ENCODE results near the gene PDGFB.
"Not testable (repeated sequence)": the region's sequence is repeated elsewhere in the genome, so short reads cannot be mapped to it uniquely, and the experiment has no call there.

Gene PDGFB

DNA sequence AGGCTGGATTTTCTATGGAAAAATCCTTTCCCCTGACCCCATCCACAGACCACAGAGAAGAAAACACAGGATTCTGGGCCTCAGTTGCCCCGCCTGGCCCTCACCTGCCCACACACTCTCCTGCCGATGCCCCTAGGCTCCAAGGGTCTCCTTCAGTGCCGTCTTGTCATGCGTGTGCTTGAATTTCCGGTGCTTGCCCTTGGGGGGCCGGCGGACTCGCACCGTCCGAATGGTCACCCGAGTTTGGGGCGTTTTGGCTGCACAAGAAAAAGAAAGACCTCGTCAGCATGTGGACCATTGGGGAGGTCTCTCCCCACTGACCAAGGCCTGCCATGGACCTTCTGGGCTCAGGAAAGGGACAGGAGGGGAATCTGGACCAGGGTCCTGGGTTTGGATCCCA, 19.2 kb downstream of the PDGFB start:
- no peak for DNase-seq

GRCh38 chr22:39224550-39224949, 20.2 kb downstream of the PDGFB start:
- no peak for DNase-seq

DNA sequence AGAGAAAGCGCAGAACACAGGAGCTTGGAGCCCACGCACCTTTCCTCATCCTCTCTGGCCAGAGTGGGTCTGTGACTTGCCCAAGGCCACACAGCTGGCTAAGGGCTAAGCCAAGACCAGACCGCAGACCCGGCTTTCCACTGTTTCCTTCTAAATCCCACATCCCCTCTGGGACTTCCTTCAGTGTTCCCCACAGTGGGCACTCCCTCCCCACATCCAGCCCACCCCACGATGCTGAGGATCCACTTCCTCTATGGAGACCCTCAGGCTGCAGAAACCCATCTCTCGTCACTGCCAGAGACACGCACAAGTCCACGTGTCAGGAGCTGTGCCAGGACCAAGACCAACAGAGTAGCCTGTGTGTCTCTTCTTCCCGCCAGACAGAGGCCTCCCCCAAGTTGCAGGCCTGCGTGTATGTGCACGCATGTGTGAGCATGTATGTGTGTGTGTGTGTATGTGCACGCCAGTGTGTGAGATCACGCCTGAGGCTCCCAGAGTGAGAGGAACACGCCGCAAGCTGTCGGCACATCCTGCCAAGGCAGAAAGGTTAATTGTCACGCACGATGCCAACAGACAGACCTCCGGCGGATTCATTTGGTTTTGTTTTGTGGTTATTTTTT, 21.6 kb downstream of the PDGFB start:
- no peak for DNase-seq

DNA sequence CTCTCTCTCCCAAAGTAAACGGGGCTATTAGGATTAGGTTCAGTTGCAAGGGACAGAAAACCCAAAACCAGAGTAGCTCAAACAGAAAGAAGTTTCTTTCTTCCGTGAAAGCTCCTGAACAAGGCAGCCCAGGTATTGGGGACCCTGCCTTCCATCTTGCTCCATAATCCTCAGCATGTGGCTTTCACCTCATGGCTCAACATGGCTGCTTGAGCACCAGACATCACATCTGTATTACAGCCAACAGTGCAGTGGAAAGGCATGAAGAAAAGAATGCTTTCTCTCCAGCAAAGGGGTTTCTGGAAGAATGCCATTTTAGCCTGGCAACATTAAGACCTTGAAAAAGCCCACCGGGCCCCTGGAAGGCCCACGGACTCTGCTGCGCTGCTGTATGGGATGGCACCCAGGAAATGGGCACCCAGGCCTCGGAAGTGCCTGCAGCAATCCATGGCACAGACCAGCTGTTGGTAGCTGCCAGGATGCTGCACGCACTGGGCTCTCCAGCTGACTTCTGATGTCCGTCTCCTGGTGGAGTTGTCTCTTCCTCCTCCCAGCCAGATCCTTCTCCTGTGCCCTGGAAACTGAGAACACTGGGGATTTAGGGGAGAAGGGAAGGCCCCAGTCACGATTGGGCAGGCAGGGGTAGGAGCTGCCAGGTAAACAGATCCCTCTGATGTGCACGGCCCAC, 22.6 kb downstream of the PDGFB start:
- no peak for DNase-seq

GRCh38 chr22:39220890-39221850, 23.6 kb downstream of the PDGFB start:
- DNase-seq = no peak

DNA sequence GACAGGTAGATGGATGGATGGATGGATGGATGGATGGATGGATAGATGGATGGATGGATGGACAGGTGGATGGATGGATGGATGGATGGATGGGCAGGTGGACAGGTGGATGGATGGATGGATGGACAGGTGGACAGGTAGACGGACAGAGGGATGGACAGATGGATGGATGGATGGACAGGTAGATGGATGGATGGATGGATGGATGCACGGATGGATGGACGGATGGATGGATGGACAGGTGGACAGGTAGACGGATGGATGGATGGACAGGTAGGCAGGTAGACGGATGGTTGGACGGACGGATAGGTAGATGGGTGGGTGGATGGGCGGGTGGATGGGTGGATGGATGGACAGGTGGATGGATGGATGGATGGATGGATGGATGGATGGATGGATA, 24.3 kb downstream of the PDGFB start:
- no peak for DNase-seq

GRCh38 chr22:39219071-39220039, 25.4 kb downstream of the PDGFB start:
- no peak for DNase-seq

DNA sequence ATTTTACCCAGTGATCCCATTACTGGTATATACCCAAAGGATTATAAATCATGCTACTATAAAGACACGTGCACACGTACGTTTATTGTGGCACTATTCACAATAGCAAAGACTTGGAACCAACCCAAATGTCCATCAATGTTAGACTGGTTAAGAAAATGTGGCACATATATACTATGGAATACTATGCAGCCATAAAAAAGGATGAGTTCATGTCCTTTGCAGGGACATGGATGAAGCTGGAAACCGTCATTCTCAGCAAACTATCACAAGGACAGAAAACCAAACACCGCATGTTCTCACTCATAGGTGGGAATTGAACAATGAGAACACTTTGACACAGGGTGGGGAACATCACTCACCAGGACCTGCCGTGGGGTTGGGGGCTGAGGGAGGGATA, 26.4 kb downstream of the PDGFB start:
- not testable (repeated sequence) for DNase-seq

DNA sequence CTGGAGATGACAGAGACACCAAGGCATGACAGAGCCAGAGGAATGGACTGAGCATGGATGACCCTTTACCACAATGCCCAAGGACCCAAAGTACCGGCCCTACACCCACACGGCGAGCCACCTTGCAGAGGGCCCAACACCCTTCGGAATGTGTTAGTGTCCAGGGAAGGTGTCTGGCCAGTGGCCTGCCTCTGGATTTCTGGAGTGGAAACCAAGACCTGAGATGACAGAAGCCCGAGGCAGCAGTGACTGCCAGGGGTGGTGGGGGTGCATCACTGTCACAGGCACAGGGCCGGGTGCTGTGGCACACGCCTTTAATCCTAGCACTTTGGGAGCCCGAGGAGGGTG, 28.7 kb downstream of the PDGFB start:
- no peak for DNase-seq

DNA sequence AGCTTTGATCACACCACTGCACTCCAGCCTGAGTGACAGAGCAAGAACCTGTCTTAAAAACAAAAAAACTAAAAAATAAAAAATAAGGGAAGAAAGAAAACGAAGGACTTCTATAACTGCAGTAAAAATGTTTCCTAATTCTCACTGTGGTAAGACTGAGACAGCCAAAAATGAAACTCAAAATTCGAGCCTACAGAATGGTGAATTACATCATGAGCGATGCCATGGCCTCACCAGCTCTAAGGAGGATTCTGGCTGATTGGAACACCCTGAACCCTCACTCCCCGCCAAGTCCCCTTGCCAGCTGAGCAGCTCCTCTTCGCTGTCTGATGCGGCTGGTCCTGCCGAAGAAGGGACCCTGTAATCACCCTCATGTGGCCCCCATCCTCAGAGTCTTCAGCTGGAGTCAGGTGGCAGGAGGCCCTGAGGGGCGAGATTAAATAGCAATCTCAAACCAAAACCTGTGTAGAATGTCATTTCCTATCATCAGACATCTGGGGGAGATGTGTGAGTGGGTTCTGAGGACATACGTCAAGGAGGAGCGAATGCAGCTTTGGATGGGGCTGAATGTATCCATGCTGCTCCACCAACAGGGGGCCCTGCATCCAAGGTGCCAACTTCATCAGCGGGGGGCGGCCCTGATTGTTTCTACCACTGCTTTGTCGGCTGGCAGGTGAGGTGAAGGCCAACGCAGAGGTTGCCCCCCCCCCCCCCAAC, 29.2 kb downstream of the PDGFB start:
- peak; percentile 24 to 35 for DNase-seq

- DNase-seq = no peak
Measured at GRCh38 chr22:39215070-39215396, 29.7 kb downstream of the PDGFB start.

- DNase-seq = no peak
Measured at GRCh38 chr22:39214383-39215069, 30.3 kb downstream of the PDGFB start.

GRCh38 chr22:39214006-39214382, 30.8 kb downstream of the PDGFB start:
- no peak for DNase-seq

DNA sequence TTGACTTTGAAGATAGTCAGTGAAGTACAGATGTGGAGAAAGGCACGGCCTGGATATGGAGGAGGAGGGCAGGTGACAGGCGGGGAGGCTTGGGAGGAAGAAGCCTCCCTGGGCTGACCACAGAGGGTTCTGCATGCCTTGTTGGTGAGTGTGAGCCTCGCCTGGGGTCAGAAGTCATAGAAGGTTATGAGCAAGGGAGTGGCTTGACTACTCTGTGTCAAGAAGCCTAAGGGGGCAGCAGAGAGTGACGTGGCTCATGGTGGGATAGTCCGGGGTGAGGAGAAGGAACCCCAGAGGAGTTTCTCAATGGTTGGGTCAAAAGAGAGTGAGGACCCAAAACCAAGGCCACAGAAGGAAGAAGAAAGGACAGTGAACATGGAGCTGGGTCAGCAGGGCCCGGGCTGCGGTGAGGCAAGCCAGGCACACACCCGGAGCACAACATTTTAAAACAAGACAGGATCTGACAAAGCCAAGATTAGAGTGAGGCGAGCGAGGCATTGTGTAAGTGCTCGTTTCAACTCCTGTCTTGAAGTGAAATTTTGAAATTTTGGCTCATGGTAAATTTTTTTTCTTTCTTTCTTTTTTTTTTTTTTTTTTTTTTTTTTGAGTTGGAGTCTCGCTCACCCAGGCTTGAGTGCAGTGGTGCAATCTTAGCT, 31.9 kb downstream of the PDGFB start:
- DNase-seq = no peak

GRCh38 chr22:39209756-39210155, 35.0 kb downstream of the PDGFB start:
- DNase-seq = no peak

- DNase-seq = no peak
Measured at GRCh38 chr22:39208013-39208680, 36.6 kb downstream of the PDGFB start.

GRCh38 chr22:39207141-39208012, 37.4 kb downstream of the PDGFB start:
- no peak for DNase-seq

DNA sequence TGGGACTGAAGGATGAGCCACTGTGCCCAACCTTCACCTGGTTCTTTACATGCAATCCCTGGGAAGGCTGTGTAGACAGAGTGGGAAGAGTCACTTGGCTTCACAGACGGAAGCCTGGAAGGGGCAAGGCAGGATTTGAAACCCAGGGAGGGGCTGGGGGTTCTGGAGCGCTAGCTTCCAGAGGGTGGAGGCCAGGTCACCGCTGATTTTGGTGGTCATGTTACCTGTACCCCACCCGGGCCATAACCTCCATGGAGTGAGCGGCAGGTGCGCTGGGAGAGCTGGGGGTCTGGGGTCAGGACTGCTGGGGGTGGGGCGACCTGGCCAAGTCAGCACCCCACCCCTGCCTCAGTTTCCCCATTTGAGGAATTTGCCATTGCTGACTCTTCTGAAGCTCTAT, 38.3 kb downstream of the PDGFB start:
- no peak for DNase-seq
